Amniotic stem cell (primary cell): ENCODE data around the gene CHIC2.
"Not testable (repeated sequence)": the region's sequence is repeated elsewhere in the genome, so short reads cannot be mapped to it uniquely, and the experiment has no call there.

Source experiments
- DNase-seq: peaks from one replicate; lab custom pipeline; 2025; lab: John Stamatoyannopoulos, UW

Gene CHIC2

DNA sequence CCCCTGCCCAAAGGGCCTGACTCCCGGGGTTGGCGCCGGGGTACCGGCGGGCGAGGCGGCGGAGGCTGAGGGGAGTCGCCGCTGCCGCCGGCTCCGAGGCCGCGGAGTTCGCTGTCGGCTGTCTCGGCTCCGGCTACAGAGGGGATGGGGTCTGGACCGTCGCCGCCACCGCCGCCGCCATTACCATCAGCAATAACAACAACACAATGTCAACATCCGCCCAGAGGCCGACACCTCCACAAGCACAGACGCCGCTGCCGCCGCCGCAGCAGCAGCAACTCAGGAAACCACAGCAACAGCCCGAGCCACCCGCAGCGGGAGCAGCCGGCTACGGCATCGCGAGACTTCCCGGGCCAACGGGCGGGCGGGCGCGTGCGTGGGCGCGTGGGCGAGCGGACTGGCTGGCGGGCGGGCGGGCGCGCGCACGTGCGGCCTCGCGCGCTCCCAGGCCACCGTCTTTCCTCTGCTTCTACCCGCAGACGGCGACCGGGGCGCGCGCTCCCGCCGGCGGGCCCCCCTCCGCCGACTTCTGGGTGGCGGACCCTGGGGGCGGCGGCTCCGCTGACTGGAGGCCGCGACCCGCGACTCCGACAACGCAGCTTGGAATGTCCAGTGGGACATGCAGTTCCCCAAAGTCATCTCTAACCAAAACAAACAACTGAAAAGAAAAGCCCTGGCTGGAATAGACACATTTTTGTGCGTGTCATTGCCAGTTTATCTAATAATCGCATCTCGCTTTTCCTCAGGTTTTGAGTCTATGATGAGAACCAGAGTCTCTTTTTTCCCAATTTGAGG, at the start of gene CHIC2:
TSS of gene CHIC2 (minus strand) at position 289 of the 795 bp plus-strand sequence. CDS start 305 bp downstream, outside the sequence.
- DNase-seq = peak; percentile 83

DNA sequence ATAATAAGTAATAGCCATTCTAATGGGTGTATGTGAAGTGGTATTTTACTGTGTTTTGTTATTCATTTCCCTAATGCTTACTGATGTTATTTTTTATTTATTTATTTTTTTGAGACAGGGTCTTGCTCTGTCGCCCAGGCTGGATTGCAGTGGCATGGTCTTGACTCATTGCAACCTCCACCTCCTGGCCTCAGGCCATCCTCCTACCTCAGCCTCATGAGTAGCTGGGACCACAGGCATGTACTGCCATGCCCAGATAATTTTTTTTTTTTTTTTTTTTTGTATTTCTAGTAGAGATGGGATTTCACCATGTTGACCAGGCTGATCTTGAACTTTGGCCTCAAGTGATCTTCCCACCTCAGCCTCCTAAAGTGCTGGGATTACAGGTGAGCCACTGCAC, 48.8 kb upstream of the CHIC2 start:
- DNase-seq = not testable (repeated sequence)

DNA sequence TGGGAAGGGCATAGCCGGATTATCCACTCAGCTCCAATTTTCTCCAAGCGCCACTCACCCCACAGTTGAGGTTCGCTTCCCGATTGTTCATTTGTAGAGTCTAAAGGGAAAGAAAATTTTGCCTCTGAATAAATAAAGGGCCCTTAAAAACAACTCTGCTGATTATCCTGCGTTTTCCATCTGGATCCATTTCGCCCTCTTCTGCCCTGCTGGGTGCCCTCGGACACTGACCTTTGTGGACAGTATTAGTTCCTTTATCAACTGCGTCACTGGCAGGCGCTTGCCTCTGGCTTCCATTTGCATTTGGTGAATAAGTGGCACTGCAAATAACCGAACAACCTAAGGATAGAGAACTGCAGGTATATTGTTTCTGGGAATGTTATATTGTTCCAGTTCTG, 45.6 kb upstream of the CHIC2 start:
- no peak for DNase-seq

DNA sequence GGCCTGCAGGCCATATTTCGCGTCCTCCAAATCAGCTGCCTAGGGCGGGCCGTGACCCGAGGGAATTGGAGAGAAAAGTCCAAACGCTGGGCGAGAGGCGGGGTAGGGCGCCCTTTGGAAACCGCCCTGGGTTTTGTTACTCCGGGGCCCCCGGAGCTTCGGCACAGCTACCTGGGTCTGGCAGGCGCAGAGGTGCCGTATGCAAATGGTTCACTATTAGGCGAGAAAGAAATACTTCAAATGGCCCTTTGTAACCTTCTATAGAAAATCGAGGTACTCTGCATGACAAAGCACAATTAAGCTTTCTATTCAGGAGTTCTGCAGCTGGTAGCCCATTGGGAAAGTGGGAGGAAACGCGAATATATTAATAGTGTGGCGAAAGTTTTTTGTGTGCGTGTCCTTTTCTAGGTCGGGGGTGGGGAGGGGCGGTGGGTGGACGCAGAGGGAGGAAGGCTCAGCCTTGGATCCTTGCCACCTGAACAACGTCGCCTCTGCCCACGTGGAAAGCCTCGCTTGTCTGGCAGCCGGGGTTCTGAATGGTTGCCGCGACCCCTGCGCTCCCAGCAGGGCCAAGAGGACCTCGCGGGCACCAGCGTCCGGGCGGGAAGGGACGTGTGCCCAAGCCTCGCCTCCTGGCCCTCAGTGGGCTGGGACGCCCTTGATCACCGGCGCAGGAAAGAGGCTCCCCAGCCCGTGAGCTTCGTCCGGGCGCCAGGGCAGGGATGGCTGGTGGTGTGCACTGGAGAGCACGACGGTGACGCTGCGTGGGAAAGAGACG, 45.0 kb upstream of the CHIC2 start:
- no peak for DNase-seq

DNA sequence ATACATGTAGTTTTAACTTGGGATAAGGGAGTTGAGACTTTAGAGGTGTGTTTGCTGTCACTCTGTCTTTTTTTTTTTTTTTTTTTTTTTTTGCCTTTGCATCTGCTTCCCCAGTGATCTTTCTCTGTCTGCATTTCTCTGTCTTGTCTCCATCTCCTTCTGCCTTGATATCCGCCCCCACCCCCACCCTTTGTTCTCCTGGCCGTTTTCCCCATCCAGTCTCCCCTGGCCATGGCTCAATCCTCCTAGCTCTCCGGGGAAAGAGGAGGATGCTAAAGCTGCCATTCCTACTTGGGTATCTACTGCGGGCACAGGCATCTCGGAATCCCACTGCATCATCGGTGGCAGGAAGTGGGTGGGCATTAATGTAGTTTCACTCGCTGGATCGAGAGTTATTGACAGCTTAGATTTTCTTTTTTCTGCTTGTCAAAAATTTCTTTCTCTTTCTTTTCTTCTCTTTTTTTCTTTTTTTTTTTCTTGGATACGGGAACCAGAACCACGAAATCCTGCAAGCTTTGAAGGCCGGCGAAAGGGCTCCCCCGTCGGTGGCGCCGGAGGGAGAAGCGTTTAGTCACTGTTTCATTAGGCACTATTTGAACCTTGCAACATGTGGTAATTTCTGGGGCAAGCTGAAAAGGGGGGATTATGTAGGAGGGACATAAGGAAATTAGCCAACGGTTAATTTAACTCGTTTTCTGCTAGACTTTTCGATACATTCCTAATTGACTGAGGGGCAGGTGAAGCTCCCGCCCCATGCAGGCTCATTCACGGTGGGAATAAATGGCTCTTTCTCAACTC, 43.7 kb upstream of the CHIC2 start:
- no peak for DNase-seq

DNA sequence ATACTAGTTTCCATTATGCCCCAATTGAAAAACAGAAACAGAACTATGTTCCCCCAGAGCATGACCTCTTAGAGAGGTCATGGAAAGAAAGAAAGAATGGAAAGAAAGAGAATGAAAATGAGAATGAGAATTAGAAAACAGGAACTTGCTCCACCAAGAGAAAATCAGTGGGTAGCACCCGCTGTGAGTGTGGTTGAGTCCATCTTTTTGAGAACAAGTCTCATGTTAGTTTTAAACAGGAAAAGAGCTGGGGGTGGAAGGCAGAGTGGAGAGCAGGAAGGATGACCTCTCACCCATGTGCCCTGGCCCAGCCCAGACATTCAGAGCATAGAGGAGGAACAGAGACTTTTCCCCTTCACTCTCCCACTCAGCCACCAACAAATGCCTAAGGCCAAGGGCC, 40.5 kb upstream of the CHIC2 start:
- DNase-seq = no peak

DNA sequence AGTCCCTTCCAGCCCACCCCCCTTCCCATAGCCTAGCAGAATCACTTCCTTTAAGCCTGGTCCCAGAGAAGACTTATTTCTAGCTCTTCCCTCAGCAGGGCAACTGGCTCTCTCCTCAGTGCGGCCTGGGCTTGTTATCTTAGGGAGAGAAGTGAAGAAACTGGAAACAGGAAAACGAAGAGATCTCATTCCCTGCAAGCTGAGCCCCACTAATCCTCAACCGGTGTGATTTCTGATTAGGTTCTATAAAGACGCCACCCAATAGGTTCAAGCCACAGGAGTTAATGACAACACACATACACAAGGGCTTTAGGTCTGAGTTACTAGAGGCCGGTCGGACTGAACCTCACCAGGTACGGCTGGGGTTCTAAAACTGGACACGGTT, 38.8 kb upstream of the CHIC2 start:
- no peak for DNase-seq

DNA sequence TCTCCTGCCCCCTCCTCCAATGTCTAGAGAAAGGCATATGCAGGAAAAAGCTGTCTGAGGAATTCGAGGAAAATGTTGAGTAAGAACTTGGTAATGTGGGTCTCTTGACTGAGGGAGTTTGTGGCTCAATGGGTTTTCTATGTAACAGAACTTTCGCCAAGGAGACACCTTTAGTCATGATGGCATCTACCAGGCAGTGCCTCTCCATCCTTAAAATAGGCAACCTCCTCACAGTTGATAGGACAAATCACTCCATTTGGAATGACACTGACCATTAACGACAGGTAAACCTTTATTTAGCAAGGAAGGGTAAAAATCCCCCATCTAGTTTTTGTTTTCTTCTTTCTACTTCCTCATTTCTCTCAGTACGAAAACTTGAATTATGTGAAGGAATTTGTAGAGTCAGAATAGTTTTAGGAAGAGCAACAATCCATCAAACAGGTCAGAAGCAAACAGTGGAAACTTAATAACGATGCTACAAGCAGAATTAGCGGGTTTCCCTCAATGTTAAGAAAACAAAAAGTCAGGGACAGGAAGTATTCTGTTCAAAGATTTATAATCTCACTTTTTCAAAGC, 38.2 kb upstream of the CHIC2 start:
- DNase-seq = no peak

DNA sequence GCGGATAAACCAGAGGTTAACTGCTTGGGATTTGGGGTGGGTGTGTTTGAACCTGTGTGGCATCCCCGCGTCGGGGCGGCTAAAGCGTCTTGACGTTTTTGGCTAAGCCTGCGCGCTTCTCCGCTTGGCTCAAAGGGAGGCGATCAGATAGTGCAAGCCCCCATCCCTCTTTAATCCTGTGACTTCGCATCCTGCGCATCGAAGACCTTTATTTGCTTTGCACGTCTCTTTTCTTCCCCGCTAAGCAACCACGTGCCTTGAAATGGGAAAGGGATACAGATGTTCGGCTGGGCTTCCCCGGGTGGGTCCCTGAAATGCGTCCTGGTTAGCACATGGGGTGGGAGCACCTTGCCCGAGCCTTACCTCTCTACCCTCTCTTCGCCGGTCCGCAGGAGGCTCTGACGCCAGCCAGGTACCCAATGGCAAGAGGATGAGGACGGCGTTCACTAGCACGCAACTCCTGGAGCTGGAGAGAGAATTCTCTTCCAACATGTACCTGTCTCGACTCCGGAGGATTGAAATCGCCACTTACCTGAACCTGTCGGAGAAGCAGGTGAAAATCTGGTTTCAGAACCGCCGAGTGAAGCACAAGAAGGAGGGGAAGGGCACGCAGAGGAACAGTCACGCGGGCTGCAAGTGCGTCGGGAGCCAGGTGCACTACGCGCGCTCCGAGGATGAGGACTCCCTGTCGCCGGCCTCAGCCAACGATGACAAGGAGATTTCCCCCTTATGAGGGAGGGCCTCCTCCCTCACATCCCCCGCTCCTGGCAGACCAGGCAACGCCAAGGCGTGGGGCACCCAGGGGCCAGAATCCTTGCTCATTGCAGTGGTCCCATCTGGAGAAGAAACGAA, 37.0 kb upstream of the CHIC2 start:
- no peak for DNase-seq

DNA sequence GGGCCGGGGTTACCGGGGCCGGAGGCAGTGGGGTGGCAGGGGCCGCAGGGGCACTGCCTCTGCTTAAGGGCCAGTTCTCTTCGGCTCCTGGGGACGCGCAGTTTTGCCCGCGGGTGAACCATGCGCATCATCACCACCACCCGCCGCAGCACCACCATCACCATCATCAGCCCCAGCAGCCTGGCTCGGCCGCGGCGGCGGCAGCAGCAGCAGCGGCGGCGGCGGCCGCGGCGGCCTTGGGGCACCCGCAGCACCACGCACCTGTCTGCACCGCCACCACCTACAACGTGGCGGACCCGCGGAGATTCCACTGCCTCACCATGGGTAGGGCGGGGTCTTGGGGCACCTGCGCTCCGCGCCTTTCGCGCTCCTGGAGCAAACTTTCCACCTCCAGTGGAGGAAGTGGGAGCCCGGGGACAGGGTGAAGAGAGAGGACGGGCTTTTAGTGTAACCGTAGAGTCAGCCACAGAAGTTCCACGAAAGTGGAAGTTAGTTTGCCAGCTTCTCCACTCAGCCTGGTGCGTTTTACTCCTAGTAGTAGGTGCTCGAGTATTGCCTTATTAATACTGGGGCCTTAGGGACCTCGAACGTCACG, 36.3 kb upstream of the CHIC2 start:
- no peak for DNase-seq

DNA sequence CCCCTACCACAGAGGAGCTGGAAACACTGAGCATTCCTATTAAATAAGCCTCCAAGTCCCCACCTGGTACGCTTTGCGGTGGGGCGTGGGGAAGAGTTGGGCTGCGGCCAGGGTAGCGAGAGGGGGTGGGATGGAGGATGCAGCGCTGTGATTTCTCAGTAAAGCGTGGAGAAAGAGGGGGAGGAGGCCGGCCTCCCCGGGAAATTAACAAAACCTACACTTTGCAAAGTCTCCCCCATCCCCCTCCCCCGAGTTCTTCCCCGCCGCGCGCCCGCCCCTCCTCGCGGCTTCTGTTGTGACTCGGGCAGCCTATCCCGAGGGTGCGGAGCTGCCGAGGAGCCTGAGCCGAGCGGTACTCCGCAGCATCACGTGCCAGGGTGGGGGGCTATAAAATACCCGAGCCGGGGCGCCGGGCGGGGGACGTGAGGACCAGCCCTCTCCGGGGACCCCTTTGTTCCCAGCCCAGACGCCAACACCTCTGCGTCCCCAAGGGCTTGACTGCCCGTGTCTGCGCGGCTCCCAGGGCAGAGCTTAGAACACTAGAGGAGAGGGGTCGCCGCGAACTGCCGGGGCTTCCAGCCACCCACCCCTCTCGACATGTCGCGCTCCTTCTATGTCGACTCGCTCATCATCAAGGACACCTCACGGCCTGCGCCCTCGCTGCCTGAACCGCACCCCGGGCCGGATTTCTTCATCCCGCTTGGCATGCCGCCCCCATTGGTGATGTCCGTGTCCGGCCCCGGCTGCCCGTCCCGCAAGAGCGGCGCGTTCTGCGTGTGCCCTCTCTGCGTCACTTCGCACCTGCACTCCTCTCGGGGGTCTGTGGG, 35.6 kb upstream of the CHIC2 start, which contains the start of gene GSX2:
TSS of gene GSX2 (plus strand) at position 416 of the 827 bp plus-strand sequence. CDS start at position 598, 182 bp downstream.
- no peak for DNase-seq

DNA sequence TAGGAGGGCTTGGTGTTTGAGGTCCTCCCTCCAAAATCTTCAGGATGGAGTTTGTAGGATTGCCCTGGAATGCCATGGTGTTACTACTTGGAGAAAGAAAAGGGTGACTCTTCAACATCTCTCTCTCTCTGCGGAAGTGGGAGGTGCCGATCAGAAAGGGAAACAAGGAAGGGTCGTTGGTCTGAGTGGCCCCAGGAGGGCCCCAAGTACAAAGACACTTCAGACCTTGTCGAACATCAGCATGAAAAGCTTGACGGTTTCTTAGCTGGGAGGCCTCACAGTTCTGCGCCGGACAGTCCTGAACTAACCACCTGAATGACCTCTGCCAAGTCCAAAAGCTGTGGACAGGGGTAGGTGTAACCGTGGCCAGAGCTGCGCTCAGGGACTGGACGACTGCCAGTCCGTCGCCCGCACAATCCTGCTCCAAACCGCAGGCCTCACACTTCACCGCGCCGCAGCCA, 34.9 kb upstream of the CHIC2 start:
- no peak for DNase-seq

DNA sequence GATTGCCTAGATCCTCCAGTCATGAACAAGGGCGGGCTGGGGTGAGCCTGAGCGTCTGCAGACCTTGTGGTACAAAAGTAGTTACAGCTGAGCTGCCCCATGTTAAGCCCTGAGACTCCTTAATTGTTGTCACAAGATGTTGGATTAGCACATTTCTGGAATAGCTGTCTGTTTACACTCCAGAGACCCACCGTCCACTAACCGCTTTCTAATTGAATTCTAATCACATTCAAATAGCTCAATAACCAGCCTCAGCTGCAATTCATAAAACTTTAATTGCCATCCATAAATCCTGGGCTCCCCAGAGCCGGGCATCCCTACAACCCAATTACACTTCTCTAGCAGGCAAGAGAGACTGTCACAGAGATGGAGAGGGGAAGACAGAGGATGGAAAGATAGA, 34.0 kb upstream of the CHIC2 start:
- DNase-seq = no peak

DNA sequence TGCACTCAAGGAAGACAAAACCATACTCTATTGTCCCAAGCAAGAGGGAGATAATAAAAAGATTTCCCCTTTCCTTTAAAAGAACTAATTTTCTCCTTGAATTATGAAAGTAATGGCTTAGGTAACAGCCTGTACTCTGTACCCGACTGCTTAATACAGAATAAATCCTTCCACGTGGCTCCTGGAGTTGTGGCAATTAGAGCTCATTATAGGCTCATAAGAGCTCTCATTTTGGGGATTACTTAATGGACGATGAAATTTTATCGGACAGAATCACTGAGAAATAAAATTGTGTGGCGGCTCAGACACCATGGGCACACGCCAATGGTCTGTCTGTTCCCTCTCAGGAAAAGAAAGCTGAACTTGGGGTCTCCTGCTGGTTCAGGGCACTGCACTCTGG, 32.7 kb upstream of the CHIC2 start:
- DNase-seq = no peak

DNA sequence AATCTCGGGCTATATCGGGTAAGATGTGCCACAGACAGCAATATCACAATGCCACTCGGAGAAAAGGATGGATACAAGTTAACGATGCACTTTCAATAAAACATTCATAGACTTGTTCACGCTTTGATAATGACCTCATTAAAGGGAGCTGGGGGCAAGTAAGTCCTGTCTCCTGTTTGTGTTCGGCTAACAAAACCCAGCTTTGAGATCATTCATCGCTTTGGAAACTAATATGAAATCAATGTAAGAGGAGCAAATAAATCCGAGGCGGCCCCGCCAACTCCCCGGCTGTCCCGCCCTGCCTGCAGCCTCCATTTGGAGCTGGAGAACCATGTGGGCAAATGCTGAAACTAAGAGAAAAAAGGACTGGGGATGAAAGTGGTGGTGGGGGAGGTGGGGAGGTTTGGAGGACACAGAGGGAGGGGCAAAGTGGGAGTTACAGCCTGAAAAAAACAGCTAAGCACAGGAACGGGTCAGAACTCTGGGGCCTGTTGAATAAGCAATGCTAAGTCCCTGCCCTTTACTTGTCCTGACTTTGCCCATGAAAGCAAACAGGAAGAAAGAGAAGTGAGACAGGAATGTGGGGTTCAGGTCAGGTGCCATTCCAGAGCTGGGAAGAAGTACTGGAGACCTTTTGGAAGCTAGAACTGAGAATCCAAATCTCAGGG, 32.0 kb upstream of the CHIC2 start:
- no peak for DNase-seq

DNA sequence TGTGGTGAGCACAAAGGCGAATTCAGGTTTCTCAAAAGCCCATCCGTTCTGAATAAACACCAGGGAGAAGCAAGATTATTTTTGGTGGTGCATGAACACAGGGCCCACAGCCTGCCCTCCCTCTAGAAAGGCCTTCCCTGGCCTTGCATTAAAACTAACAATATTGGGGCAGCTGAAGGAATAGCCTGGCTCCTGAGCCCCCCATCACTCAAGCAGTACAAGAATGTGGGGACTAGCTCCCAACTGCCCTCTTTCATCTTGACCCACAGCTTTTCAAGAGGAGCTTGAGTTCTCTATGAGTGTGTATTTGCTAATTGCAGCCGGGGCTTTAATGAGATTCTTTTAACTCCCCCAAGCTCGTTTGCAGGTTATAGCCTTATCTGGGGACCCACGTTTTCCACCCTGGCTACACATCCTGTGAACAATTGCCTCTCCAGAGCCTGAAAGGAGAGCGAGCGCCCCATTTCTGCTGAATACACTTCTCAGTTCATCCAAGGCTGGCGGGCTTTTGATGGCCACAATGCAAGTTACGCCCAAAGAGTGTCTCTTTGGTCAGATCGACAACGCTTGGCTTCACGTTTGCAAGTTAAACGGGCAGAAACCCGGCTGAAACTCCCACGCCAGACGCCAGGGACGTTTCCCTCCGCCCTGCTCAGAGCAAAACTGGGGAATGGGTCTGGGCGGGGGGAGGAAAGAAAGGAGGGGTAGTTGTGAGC, 30.9 kb upstream of the CHIC2 start:
- DNase-seq = no peak

DNA sequence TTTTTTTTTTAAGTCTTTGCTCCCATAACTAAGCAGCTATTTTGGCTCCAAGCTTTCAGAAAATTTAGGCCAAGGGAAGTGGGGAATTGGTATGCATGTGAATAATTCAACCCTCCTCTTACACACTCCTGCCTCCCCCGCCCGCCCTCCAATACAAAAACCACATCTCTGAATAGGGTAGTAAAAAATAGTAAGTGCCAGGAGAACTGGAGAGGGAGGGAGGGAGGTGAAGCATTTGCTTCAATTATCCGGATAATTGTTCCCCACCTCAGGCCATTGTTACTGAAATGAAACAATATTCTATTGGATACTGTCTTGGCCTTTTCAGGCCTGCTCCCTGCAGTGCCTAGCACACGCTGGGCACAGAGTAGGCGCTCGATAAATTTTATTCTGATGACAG, 30.0 kb upstream of the CHIC2 start:
- DNase-seq = no peak
